NCI-H1694 (cell line): Measurements from ENCODE around the gene CCNH.

Source experiments
- DNase-seq: peaks from one replicate; lab custom pipeline; 2025; lab: John Stamatoyannopoulos, UW

Gene CCNH

GRCh38 chr5:87412630-87413342 is at the start of gene CCNH:
CCNH (minus strand) TSS chr5:87412930; CDS start chr5:87412794, 136 bp downstream.
- peak; percentile 93 for DNase-seq

- DNase-seq = no peak
These were observed 45.0 kb upstream of the CCNH start for GRCh38 chr5:87457706-87458105.

- no peak for DNase-seq
These were observed 41.1 kb upstream of the CCNH start for GRCh38 chr5:87453801-87454200.

GRCh38 chr5:87452837-87453236 is 40.1 kb upstream of the CCNH start:
- no peak for DNase-seq

- no peak for DNase-seq
These were observed 29.7 kb upstream of the CCNH start for GRCh38 chr5:87442419-87442818.

- DNase-seq = no peak
These were observed 25.5 kb upstream of the CCNH start for GRCh38 chr5:87438231-87438630.

- DNase-seq = no peak
These were observed 25.0 kb upstream of the CCNH start for GRCh38 chr5:87437724-87438123.

GRCh38 chr5:87435144-87435694 is 22.5 kb upstream of the CCNH start:
- DNase-seq = no peak

- no peak for DNase-seq
These were observed 21.7 kb upstream of the CCNH start for GRCh38 chr5:87434461-87434860.

GRCh38 chr5:87433945-87434344 is 21.2 kb upstream of the CCNH start:
- no peak for DNase-seq

- no peak for DNase-seq
These were observed 19.7 kb upstream of the CCNH start for GRCh38 chr5:87432460-87432859.

- DNase-seq = no peak
These were observed 18.2 kb upstream of the CCNH start for GRCh38 chr5:87430863-87431457.

GRCh38 chr5:87423755-87424154 is 11.0 kb upstream of the CCNH start:
- DNase-seq = no peak

- DNase-seq = no peak
These were observed 8.6 kb upstream of the CCNH start for GRCh38 chr5:87421307-87421706.

GRCh38 chr5:87418506-87418905 is 5.8 kb upstream of the CCNH start:
- DNase-seq = no peak

- DNase-seq = no peak
These were observed 564 bp upstream of the CCNH start for GRCh38 chr5:87413343-87413645.

- DNase-seq = no peak
These were observed 629 bp downstream of the CCNH start for GRCh38 chr5:87411973-87412629.

GRCh38 chr5:87411586-87411972 is 1.2 kb downstream of the CCNH start:
- no peak for DNase-seq

- DNase-seq = no peak
These were observed 1.8 kb downstream of the CCNH start for GRCh38 chr5:87410931-87411330.

- no peak for DNase-seq
These were observed 4.5 kb downstream of the CCNH start for GRCh38 chr5:87408204-87408603.

- no peak for DNase-seq
These were observed 7.1 kb downstream of the CCNH start for GRCh38 chr5:87405472-87406155.

GRCh38 chr5:87404359-87404758 is 8.4 kb downstream of the CCNH start:
- DNase-seq = no peak

GRCh38 chr5:87403899-87404298 is 8.8 kb downstream of the CCNH start:
- DNase-seq = no peak
